ENCODE results near the gene PTPN12.
"Not testable (repeated sequence)": the region's sequence is repeated elsewhere in the genome, so short reads cannot be mapped to it uniquely, and the experiment has no call there.

PTPN12 gene

DNA sequence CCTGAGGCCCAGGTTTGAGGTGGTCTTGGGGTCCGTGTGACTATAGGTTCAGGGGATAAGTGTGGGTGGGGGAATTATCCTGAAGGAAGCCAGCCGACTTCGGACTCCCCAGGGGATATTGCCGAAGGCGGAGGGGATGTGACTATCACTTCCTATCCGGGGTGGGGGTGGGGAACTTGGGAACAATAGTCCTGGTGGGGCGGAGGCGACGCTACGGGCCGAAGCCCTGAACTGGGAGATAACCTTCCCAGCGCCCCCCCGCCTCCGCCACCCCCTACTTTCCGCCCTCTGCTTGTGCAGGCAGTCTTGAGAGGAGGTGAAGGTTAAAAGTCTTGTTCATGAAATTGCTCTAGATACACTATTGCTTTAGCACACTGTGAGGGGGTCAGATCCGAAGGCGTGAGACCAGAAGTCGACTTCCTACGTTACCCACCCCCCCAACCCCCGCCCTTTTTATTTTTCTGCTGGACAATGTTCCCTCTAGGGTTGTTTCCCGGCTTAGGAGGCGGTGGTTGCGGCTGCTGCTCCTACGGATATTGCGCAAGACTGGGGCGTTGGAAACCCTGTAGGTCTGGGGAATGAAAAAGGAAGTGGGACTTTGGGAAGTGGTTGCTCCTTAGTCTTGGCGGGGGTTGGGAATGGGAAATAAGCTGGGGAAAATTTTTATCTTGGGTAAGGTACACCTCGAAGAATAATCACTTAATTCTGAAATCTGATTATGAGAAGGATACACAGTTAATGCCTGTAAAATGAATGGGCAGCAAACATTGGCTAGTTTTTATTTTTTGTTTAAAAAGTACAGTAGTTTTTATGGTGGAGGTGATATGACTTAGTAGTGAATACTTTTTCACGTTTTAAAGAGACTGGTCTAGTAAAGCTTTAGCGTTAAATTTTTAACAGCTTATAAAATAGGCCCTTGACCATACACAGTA, 1.5 kb downstream of the PTPN12 start:
- no peak for DNase-seq (ENCODE audit: low read depth in 1 of 2, low spot score in 1 of 2)

DNA sequence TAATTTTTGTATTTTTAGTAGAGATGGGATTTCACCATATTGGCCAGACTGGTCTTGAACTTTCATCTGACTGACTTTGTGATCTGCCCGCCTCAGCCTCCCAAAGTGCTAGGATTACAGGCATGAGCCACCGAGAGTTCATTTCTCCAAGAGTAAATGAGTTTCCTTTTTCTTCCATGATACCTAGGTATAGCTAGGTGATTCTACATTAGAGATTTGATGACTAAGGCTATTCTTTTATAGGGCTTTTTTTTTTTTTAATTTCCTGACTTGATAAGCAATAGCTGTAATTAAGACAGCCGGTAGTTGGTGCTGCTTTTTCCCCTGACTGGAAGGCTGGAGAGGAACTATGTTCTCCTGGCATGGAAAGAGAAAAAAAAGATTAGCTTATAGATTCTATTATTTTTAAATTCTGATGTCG, 3.3 kb downstream of the PTPN12 start:
- DNase-seq (ENCODE audit: low read depth in 1 of 2, low spot score in 1 of 2): no peak

DNA sequence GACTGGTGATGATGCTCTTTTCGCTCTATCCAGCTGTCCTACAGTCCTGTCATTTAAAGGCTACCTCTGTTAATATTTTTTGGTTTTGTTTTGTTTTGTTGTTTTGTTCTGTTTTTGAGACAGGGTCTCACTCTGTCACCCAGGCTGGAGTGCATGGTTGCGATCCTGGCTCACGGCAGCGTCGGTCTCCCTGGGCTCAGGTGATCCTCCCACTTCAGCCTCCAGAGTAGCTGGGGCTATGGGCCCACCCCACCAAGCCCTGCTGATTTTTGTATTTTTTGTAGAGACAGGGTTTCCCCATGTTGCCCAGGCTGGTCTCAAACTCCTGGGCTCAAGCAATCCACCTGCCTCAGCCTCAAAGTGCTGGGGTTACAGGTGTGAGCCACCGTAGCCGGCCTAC, 3.9 kb downstream of the PTPN12 start:
- DNase-seq (ENCODE audit: low read depth in 1 of 2, low spot score in 1 of 2): not testable (repeated sequence)

DNA sequence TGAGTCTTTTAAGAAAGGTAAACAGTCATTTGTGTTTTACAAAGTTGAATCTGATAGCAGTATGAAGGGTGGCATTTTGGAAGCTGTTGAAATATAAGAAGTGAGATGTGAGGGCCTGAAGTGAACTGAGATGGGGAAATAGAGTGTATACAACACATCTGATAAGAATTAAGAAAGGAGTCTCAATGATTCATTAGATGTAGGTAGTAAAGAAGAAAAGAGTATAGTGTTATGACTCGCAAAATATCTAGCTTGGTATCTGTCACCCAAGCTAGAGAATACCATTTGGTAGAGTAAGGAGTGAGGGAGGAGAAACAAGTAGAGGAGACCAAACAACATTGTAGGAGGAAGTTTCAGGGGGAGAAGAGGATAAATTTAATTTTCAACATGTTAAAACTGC, 5.3 kb downstream of the PTPN12 start:
- DNase-seq (ENCODE audit: low read depth in 1 of 2, low spot score in 1 of 2): no peak

DNA sequence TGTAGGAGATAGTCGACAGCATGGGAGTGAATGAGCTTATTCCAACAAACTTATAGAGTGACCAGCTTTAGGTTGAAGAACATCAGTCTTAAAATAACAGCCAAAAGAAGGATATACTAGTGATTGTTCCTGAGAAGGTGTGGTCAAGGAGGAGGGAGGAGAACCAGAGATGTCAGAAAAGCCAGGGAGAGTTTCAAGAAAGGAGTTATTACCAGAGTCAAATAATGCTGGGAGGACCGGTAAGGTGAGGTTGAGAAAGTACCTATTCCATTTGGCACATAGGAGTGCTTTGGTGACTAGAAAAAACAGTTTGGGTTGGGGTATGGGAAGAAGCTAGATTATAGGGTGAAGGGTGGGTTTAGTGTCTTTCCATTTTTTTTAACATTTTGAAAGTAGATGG, 5.8 kb downstream of the PTPN12 start:
- DNase-seq (ENCODE audit: low read depth in 1 of 2, low spot score in 1 of 2): no peak

DNA sequence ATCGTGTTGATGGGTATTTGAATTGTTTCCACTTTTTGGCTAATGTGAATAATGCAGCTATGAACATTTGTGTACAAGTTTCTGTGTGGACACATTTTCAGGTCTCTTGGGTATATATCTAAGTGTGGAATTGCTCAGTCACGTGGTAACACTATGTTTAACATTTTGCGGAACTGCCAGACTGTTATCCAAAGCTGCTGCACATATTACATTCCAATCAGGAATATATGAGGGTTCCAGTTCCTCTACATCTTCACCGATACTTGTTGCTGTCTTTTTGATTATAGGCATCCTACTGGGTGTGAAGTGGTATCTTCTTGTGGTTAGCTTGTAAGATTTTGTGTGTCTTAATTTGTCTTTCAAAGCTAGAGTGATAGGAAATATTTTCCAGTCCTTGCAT, 6.8 kb downstream of the PTPN12 start:
- DNase-seq (ENCODE audit: low read depth in 1 of 2, low spot score in 1 of 2): no peak

DNA sequence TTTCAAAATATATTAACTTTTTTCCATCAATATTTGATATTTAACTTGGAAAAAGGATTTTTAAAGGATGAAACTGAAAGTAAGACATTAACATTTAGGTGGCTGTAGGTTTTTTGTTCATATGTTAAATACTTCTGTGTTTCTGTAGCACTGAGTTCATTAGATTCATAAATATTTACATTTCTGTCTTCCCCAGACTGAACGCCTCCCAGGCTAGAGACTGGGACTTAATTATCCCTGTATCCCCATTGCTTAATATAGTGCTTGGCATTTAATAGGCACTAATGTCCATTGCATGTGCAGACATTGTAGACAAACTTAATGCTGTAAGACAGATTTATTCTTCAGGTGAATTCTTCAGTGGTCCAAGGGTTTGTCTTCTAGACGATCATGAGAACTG, 7.4 kb downstream of the PTPN12 start:
- no peak for DNase-seq (ENCODE audit: low read depth in 1 of 2, low spot score in 1 of 2)

DNA sequence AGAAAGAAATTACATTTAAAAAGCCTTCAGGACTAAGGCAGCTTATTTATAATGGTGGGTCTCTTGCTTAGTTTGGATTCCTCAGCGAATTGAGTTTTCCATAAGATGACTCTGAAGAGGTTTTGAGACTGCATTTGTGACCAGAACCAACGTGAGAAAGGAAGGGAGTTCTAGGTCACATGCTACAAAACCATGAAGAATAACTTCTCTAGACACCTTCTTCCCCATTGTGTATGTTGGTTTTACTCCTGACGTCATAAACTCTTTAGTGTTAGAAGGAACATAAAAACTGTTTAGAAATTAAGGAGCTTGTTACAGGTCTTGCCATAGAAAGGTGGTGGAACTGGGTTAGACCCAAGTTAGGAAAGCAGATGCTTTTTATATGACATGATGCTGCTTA, 11.1 kb downstream of the PTPN12 start:
- DNase-seq (ENCODE audit: low read depth in 1 of 2, low spot score in 1 of 2): no peak

DNA sequence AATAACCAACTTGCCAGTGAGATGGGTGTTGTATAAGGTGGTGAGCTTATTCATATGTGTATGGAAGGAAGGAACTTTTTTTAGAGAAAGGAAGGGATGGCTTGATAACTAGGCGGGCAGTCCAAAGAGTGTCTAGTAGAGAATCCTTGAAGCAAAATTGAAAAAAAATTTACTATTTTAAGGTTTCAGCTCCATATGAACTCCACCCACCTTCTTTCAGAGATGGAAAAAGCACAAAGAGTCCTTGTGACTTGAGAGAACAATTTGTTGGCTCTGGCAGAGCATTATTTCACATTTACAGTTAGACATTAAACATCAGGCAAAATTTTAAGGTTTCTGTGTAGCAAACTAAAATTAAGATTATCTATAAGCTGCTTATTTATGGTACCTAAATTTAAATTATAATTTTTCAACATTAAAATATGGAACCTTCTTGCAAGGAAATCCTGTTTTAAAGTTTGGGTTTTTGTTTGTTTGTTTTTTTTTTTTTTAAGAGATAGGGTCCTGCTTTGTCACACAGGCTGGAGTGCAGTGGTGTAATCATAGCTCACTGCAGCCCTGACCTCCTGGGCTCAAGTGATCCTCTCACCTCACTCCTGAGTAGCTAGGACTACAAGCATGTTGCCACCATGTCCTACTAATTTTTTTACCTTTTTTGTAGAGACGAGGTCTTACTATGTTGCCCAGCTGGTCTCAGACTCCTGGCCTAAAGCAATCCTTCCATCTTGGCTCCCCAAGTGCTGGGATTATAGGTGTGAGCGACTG, 12.2 kb downstream of the PTPN12 start:
- DNase-seq (ENCODE audit: low read depth in 1 of 2, low spot score in 1 of 2): no peak

DNA sequence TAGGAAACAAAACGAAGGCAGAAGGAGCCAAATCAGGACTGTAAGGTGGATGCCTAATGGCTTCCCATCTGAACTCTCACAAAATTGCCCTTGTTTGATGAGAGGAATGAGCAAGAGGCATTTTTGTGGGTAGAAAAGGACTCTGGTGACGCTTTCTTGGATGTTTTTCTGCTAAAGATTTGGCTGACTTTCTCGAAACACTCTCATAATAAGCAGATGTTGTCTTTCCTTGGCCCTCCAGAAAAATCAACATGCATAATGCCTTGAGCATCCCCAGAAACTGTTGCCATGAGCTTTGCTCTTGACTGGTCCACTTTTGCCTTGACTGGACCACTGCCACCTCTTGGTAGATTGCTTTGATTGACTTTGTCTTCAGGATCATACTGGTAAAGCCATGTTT, 13.5 kb downstream of the PTPN12 start:
- DNase-seq (ENCODE audit: low read depth in 1 of 2, low spot score in 1 of 2): no peak

DNA sequence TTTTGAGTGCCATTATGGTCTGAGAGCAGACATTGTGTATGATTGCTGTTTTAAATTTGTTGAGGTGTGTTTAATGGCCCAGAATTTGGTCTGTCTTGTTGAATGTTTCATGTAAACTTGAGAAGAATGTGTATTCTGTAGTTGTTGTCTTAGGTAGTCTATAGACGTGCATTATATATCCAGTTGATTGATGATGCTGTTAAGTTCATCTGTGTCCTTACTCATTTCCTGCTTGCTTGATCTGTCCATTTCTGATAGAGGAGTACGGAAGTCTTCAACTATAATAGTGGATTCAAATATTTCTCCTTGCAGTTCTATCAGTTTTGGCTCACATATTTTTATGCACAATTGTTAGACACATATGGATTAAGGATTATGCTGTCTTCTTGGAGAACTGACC, 16.0 kb downstream of the PTPN12 start:
- DNase-seq (ENCODE audit: low read depth in 1 of 2, low spot score in 1 of 2): no peak

DNA sequence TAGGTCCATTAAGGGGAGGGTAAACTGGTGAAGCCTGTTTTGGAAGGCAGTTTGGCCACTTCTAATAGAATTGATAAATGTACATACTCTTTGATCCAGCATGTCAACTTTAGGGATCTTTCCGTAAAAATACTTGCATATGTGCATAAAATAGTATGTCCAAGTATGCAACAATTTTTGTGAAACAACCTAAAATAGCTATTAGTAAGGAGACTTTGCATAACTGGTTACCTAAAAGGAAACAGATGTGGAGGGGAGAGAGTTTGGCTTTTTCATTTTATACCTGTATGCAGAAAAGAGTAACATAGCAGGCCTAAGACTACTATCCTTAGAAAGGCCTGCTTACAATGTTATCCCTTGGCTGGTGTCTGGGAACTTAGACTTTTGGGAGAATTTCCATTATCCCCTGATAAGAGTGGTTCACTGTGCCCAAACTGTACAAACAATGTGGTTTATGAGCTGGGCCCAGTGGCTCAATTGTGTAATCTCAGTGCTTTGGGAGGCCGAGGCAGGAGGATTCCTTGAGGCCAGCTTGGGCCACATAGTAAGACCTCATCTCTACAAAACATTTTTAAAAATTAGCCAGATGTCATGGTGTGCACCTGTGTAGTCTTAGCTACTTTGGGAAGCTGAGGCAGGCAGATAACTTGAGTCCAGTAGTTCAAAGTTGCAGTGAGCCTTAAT, 21.3 kb downstream of the PTPN12 start:
- DNase-seq (ENCODE audit: low read depth in 1 of 2, low spot score in 1 of 2): no peak

DNA sequence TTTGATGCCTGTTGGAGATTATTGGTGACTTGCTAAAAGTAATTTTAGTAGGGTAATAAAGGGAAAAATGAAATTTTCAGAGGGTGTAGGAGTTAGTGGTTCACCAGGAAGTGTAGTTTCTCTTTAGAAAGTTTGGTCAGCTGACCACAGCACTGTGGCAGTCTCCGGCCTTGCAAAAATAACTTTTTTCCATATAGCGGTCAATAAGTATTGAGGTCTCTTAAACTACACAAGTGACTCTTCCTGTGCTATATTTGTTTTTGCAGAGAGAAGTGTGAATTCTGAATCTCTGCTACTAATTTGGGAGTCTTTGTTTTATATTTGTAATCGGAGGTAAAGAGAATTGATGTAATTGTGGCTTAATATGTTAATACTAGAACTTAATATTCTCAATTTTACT, 24.3 kb downstream of the PTPN12 start:
- no peak for DNase-seq (ENCODE audit: low read depth in 1 of 2, low spot score in 1 of 2)

DNA sequence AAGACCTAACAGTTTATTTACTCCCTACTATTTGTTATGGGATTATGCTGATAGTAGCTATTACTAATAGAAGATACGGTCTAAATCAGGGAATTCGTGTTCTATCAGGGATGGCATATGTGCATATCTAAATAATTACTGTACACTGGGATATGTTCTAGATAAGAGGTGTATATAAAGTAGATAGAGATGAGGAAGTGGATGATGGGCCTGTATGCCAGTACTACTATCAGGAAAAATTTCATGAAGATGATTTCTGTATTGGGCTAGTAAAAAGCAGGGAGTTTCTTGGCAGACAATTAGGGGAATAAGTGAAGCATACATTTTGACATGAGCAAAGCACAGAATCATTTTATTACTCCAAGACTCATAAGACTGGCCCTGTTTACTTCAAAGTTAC, 26.2 kb downstream of the PTPN12 start:
- no peak for DNase-seq (ENCODE audit: low read depth in 1 of 2, low spot score in 1 of 2)

DNA sequence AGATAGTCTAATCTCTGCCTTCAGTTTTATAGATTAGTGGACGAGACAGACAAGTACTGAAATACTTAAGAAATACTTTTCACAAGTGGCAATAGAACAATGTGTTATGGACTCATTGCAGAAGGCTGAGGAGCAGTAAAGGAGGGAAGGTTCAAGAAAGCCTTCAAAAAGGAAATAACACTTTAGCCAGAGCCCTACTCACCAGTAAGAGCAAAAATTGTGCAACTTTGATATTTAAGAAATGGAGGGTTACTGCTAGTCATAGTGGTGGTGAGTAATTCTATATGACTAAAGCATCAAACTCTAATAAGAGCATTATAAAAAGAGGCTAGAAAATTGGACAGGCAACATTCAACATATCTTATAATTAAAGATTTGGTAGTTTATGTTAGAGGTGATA, 28.8 kb downstream of the PTPN12 start:
- DNase-seq (ENCODE audit: low read depth in 1 of 2, low spot score in 1 of 2): no peak

DNA sequence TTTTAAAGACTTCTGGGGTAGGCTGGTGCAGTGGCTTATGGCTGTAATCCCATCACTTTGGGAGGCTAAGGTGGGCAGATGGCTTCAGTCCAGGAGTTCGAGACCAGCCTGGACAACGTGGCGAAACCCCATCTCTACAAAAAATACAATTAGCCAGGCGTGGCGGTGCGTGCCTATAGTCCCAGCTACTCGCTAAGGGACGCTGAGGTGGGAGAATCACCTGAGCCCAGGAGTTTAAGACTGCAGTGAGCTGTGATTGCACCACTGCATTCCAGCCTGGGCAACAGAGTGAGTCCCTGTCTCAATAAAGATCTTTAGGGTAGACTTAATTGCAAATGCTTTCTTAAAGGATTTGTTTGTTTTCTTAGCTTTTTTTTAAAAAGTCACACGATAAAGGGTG, 29.3 kb downstream of the PTPN12 start:
- DNase-seq (ENCODE audit: low read depth in 1 of 2, low spot score in 1 of 2): no peak

DNA sequence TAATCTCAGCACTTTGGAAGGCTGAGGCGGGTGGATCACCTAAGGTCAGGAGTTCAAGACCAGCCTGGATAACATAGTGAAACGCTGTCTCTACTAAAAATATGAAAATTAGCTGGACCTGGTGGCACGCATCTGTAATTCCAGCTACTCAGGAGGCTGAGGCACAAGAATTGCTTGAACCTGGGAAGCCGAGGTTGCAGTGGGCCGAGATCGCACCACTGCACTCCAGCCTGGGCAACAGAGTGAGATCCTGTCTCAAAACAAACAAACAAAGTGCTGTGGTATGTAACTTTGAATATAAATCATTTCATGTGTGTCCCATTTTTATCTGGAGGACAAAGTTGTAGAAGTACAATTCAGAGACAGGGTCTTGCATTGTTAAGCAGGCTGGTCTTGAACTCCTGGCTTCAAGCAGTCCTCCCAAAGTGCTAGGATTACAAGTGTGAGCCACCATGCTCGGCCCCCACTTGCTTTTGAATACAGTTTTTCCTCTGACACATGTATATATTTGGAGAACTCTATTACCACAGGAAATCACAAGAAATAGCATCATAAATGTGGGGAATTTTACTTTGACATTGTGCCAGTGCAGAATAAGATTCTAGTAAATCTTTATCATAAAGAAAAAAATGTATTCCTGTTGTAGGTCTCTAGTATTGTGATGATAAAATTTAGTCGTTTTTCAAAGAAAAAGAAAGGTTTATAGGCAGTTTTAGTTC, 32.6 kb downstream of the PTPN12 start:
- DNase-seq (ENCODE audit: low read depth in 1 of 2, low spot score in 1 of 2): no peak

DNA sequence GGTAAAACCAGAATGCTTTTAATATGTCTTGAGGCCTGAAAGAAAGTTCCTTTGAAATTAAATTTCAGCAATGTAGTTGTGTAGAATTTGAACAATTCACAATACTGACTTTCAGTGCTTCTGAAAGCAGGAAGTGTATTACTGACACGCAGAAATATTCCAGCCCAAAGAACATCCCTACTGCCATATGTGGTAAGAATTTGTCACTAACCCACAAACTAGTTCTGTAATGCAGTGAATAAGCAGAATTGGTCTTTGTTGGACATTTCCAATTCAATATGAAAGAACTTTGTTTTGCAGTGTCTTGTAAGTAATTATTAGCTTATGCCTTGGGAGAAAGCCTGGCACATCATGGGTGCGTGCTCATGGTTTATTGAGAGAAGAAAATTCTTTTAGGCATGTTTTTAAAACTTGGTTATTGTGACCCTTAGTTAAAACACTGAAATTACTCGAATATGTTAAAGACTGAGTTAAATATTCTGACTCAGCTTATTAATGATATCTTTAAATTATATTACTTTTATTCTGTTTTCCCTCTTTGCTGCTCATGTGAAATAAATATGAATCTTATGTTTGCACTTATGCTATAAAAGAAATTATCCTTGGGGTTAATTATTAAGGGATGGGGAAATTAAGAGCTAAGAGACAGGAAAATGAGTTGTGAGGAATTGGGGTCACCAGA, 33.4 kb downstream of the PTPN12 start:
- no peak for DNase-seq (ENCODE audit: low read depth in 1 of 2, low spot score in 1 of 2)

DNA sequence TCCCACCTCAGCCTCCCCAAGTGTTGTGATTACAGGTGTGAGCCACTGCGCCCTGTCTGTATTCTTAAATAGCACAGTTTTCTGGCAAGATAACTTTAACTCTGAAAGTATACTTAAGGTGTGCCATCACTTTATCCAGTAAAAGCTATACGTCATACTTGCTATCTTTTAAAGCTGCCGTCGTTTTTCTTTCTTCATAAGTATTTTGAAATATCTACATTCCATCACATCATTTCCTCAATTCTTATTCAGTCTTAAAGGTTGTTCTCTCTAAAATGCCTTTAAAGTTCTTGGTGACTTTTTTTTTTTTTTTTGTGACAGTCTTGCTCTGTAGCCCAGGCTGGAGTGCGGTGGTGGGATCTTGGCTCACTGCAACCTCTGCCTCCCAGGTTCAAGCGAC, 34.7 kb downstream of the PTPN12 start:
- DNase-seq (ENCODE audit: low read depth in 1 of 2, low spot score in 1 of 2): no peak

DNA sequence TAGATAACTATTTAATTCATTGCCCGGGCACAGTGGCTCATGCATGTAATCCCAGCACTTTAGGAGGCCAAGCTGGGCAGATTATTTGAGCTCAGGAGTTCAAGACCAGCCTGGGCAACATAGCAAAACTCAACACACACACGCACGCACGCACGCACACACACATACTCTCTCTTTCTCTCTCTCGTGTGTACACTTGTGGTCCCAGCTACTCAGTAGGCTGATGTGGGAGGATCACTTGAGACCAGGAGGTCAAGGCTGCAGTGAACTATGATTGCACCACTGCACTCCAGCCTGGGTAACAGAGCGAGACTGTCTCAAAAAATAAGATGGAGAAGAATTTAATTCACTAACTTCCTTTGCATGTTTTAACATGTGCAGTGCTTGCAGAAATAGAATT, 38.1 kb downstream of the PTPN12 start:
- DNase-seq (ENCODE audit: low read depth in 1 of 2, low spot score in 1 of 2): no peak

DNA sequence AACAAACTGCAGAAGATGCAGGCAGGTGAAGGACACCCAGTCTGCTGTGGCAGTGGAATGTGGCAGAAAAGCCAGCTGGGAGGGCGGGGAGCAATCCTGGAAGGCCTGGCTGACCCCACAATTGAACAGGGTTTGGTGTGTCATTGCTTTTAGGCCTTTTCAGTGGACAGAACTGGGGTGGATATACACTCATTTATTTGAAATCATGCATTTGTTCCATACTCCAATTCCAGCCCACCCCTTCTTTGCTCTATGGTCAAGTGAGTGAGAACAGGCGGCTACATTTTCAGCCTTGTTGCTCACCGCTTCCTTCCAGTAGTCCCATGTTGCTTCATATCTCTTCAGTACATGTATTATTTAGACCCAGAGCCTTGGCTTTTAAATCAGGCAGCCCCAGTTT, 39.8 kb downstream of the PTPN12 start:
- DNase-seq (ENCODE audit: low read depth in 1 of 2, low spot score in 1 of 2): no peak

Data from activated CD4-positive, alpha-beta T cell treated with anti-CD3 and anti-CD28 coated beads, Interleukin-2, amount 50 U/mL, for 24 hours (primary cell).